Tibial nerve (tissue), 4 donors: Measurements from ENCODE around the gene FARP1.

Experiments used
- EP300 ChIP-seq, 2 donors: sonication (generic); formaldehyde crosslinking; IDR thresholded peaks; one replicate each; pipeline ENCODE4 v1.6.1; 2017; ENCODE audit warnings: antibody characterized with exemption in 2 of 2, mild to moderate bottlenecking in 1 of 2
- POLR2A ChIP-seq, 2 donors: fragments of 450-650 bp; IDR thresholded peaks; one replicate each; pipeline ENCODE4 v1.6.1; 2017; ENCODE audit warnings: antibody characterized with exemption in 2 of 2, mild to moderate bottlenecking in 2 of 2, moderate library complexity in 2 of 2
- TF ChIP-seq, protein P1 (sequence below), 5 experiments: fragments of 200-600 bp in 3 of 5; fragments of 450-650 bp in 2 of 5; sonication (generic) in 3 of 5; IDR thresholded peaks; one replicate each; pipeline ENCODE4 v1.5.1; 2016 to 2019; ENCODE audit warnings: antibody characterized with exemption in 5 of 5, mild to moderate bottlenecking in 3 of 5, moderate library complexity in 2 of 5

- TF ChIP-seq POLR2A (IDR thresholded peaks at IDR 0.05) (no peak), EP300 (IDR thresholded peaks at IDR 0.05) (no peak)
- TF ChIP-seq, protein P1, sequence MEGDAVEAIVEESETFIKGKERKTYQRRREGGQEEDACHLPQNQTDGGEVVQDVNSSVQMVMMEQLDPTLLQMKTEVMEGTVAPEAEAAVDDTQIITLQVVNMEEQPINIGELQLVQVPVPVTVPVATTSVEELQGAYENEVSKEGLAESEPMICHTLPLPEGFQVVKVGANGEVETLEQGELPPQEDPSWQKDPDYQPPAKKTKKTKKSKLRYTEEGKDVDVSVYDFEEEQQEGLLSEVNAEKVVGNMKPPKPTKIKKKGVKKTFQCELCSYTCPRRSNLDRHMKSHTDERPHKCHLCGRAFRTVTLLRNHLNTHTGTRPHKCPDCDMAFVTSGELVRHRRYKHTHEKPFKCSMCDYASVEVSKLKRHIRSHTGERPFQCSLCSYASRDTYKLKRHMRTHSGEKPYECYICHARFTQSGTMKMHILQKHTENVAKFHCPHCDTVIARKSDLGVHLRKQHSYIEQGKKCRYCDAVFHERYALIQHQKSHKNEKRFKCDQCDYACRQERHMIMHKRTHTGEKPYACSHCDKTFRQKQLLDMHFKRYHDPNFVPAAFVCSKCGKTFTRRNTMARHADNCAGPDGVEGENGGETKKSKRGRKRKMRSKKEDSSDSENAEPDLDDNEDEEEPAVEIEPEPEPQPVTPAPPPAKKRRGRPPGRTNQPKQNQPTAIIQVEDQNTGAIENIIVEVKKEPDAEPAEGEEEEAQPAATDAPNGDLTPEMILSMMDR (IDR thresholded peaks at IDR 0.05), result no peak
Observed at GRCh38 chr13:98462946-98463345, 320.1 kb downstream of the FARP1 start.
